ENCODE measurements around the gene CXCL17.

- TF ChIP-seq, protein P1, sequence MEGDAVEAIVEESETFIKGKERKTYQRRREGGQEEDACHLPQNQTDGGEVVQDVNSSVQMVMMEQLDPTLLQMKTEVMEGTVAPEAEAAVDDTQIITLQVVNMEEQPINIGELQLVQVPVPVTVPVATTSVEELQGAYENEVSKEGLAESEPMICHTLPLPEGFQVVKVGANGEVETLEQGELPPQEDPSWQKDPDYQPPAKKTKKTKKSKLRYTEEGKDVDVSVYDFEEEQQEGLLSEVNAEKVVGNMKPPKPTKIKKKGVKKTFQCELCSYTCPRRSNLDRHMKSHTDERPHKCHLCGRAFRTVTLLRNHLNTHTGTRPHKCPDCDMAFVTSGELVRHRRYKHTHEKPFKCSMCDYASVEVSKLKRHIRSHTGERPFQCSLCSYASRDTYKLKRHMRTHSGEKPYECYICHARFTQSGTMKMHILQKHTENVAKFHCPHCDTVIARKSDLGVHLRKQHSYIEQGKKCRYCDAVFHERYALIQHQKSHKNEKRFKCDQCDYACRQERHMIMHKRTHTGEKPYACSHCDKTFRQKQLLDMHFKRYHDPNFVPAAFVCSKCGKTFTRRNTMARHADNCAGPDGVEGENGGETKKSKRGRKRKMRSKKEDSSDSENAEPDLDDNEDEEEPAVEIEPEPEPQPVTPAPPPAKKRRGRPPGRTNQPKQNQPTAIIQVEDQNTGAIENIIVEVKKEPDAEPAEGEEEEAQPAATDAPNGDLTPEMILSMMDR (IDR thresholded peaks at IDR 0.05) = no peak
- TF ChIP-seq POLR2A (IDR thresholded peaks at IDR 0.05) = no peak
Observed at GRCh38 chr19:42427313-42427712, 15.4 kb downstream of the CXCL17 start, which contains the start of gene LIPE.

Data from uterus (tissue), 2 donors.